ENCODE measurements around the gene SIRT4. TPM values are rescaled to one million over a fixed set of nuclear protein-coding genes. Genes with fewer than 3 reads are reported as not detected.

The SIRT4 gene
- total RNA-seq, 4 donors from 2014 or later: 1.8 to 4.4 (median 3.6) TPM

DNA sequence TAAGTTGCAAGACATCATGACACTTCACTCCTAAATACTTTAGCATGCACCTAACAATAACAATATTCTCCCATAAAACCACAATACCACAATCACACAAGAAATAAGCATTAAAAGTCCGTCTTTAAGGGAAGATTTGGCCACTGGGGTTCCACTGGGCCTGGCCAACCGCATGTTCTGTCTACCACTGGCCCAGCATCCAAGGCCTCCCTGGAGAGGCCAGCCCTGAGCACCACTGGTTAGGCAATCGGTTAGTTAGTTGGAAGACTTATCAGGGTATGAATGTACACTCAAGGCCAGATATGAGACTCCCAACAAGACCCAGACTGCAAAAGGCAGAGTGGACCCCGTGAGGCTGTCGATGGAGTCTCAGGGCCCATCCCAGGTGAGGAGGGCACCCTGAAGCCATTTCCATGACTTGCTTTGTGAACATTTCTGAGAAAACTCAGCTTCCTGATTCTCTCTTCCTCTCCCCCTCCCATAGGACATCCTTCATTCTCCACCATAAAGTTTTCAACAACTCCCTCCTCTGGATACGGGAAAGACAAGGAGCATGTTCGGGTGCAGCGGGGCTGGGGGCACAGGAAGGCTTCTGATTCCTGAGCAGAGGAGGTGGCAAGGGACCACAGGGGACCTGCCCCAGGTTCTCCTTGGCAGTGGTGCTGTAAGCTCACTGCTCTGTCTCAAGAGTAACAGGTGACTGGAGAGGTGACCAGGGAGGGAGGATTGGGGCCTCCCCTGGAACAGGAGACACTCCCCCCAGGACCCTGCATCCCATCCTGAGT lies 42.5 kb upstream of the SIRT4 start:
- Histone ChIP-seq H3K4me1 (peaks cover 100% of the 10 kb centered on the region), H3K4me3 (no peak overlapping the region), H3K36me3 (peaks cover 10% of the 10 kb centered on the region), H3K9me3 (no peaks in the 10 kb centered on the region), H3K27ac (peak overlapping the region; percentile 31), H3K27me3 (no peaks in the 10 kb centered on the region)
- no peak for DNase-seq (ENCODE audit: low spot score in 2 of 2)
- TF ChIP-seq CTCF (IDR thresholded peaks at IDR 0.05) (no peak), POLR2AphosphoS5 (IDR thresholded peaks at IDR 0.05) (no peak)
- 66% methylated on average over 8 of the region's 8 CpGs for WGBS

GRCh38 chr12:120260607-120261006 lies 41.5 kb upstream of the SIRT4 start:
- Histone ChIP-seq H3K36me3 (peaks cover 3% of the 10 kb centered on the region), H3K4me3 (no peak overlapping the region), H3K4me1 (peaks cover 96% of the 10 kb centered on the region), H3K27me3 (no peaks in the 10 kb centered on the region), H3K27ac (no peak overlapping the region), H3K9me3 (no peaks in the 10 kb centered on the region)
- TF ChIP-seq CTCF (IDR thresholded peaks at IDR 0.05) (no peak), EP300 (IDR thresholded peaks at IDR 0.05) (no peak)
- DNase-seq (ENCODE audit: low spot score in 2 of 2): no peak
- WGBS: 94% methylated on average over 5 of the region's 5 CpGs

GRCh38 chr12:120261951-120262851 lies 39.9 kb upstream of the SIRT4 start:
- no peak for DNase-seq (ENCODE audit: low spot score in 2 of 2)
- TF ChIP-seq POLR2AphosphoS5 (IDR thresholded peaks at IDR 0.05) (no peak), EP300 (IDR thresholded peaks at IDR 0.05) (no peak), CTCF (IDR thresholded peaks at IDR 0.05) (no peak), POLR2A (IDR thresholded peaks at IDR 0.05) (no peak)
- H3K9me3 ChIP-seq: no peaks in the 10 kb centered on the region
- peak overlapping the region; percentile 74 for H3K4me3 ChIP-seq
- H3K27me3 ChIP-seq: no peaks in the 10 kb centered on the region
- peaks cover 85% of the 10 kb centered on the region for H3K4me1 ChIP-seq
- H3K27ac ChIP-seq: peak overlapping the region; percentile 85
- H3K36me3 ChIP-seq: no peaks in the 10 kb centered on the region
- 31% methylated on average over 7 of the region's 10 CpGs for WGBS

DNA sequence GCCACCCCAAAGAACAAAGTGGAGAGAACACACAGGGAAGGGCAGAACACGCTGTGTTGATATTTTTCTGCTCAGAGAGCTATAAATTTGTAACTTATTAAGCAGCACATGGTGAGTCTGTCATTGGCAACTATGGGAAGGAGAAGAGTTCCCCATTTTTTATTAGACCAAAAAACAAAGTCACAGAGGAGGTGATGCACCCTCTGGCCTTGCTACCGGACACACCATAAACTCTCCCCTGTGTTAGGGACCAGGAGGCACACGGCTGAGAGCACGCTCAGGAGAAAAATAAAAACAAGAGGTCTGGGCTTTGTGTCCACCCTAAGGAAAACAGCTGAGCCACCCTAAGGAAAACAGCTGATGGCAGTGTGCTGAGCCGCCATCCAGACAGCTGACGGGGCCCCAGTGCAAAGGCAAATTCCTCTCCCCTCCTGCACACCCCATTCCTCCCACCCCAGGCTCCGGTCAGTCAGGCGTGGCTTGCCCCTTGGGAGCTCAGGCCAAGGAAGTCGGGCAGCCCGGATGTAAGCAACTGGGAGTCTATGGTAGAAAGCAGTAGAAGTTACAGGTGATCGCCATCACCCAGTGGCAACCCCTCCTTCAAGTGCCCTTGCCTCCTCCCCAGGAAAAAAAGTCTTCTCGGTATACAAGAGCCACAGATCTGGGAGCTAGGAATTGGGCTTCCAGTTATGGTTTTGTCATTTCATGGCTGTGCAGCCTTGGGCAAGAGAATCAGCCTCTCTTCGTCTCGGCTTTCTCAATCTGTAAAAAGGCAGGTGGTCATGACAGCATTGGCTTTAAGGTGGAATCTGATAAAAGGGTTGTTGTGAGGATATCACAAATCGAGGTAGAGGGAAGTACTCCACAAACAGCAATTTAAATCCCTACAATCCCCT lies 39.0 kb upstream of the SIRT4 start:
- no peaks in the 10 kb centered on the region for H3K36me3 ChIP-seq

More for the DNA sequence above, 39.0 kb upstream of the SIRT4 start:
- WGBS: 39% methylated on average over 14 of the region's 15 CpGs
- H3K27ac ChIP-seq: peak overlapping the region; percentile 85
- TF ChIP-seq EP300 (IDR thresholded peaks at IDR 0.05) (no peak), POLR2AphosphoS5 (IDR thresholded peaks at IDR 0.05) (no peak), CTCF (IDR thresholded peaks at IDR 0.05) (no peak), POLR2A (IDR thresholded peaks at IDR 0.05) (no peak)
- no peaks in the 10 kb centered on the region for H3K27me3 ChIP-seq
- H3K9me3 ChIP-seq: no peaks in the 10 kb centered on the region
- DNase-seq (ENCODE audit: low spot score in 2 of 2): no peak
- H3K4me1 ChIP-seq: peaks cover 76% of the 10 kb centered on the region
- H3K4me3 ChIP-seq: peak overlapping the region; percentile 74

Data from suprapubic skin (tissue), 4 donors.